Lower leg skin (tissue), 3 donors: Measurements from ENCODE around the gene PRAMEF1.

ENCODE experiments used
- CTCF ChIP-seq, 3 donors: fragments of 450-650 bp; IDR thresholded peaks; one replicate each; pipeline ENCODE4 v1.5.1; 2016; ENCODE audit warnings: antibody characterized with exemption in 3 of 3, mild to moderate bottlenecking in 3 of 3, moderate library complexity in 2 of 3
- POLR2A ChIP-seq, 2 donors: fragments of 450-650 bp; IDR thresholded peaks; one replicate each; pipeline ENCODE4 v1.6.1; 2016 to 2017; ENCODE audit warnings: antibody characterized with exemption in 2 of 2, mild to moderate bottlenecking in 1 of 2, moderate library complexity in 1 of 2

- no peak for TF ChIP-seq CTCF (IDR thresholded peaks at IDR 0.05)
- TF ChIP-seq POLR2A (IDR thresholded peaks at IDR 0.05), result no peak
These were observed 29.4 kb upstream of the PRAMEF1 start for GRCh38 chr1:12761781-12762180.
